AG09309 (cell line): ENCODE results near the gene SLC5A8.

Source experiments
- DNase-seq: peaks from one replicate; pipeline ENCODE4 v3.0.0-alpha.2; 2010; ENCODE audit warnings: low read depth
- H3K4me3 ChIP-seq: 2 replicates; pipeline ENCODE4 v1.5.1; 2011; ENCODE audit warnings: mild to moderate bottlenecking, low read depth, low read length, moderate library complexity; ENCODE audit not compliant: control insufficient read depth
- CTCF ChIP-seq: IDR thresholded peaks from 2 replicates; pipeline ENCODE4 v1.5.1; 2011; ENCODE audit warnings: mild to moderate bottlenecking, low read depth, low read length, inconsistent platforms; ENCODE audit not compliant: insufficient read depth, control insufficient read depth; ENCODE audit errors: missing control alignments

SLC5A8 gene, protein sequence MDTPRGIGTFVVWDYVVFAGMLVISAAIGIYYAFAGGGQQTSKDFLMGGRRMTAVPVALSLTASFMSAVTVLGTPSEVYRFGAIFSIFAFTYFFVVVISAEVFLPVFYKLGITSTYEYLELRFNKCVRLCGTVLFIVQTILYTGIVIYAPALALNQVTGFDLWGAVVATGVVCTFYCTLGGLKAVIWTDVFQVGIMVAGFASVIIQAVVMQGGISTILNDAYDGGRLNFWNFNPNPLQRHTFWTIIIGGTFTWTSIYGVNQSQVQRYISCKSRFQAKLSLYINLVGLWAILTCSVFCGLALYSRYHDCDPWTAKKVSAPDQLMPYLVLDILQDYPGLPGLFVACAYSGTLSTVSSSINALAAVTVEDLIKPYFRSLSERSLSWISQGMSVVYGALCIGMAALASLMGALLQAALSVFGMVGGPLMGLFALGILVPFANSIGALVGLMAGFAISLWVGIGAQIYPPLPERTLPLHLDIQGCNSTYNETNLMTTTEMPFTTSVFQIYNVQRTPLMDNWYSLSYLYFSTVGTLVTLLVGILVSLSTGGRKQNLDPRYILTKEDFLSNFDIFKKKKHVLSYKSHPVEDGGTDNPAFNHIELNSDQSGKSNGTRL

GRCh38 chr12:101209319-101210302 is at the start of gene SLC5A8:
Gene SLC5A8 (minus strand): TSS chr12:101210238. CDS start chr12:101209848, 390 bp downstream.
- no peak for DNase-seq
- H3K4me3 ChIP-seq: no peak within 1 kb of the TSS
- TF ChIP-seq CTCF: no peak

DNA sequence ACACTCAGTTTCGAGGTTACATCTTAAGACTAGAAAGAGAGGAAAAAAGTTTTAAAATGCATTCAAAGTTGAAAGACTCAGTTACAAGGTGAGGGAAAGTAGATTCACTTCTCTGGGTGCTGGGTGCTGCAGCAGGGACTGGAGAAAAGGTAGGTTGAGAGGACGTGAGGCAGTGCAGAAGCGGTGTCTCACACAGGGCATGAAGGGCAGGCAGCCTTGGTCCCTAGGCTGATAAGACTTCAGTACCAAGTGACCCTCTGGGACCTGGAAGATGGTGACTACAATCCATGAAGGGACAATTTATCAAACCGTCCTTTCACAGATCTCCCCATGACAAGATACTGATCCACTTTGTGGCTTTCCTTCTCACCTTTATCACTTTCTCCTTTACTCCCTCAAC is 47.3 kb upstream of the SLC5A8 start:
- no peak overlapping the region for H3K4me3 ChIP-seq
- DNase-seq: no peak
- no peak for TF ChIP-seq CTCF

- DNase-seq: no peak
- TF ChIP-seq CTCF: no peak
- no peak overlapping the region for H3K4me3 ChIP-seq
Measured at GRCh38 chr12:101256266-101256665, 46.2 kb upstream of the SLC5A8 start.

DNA sequence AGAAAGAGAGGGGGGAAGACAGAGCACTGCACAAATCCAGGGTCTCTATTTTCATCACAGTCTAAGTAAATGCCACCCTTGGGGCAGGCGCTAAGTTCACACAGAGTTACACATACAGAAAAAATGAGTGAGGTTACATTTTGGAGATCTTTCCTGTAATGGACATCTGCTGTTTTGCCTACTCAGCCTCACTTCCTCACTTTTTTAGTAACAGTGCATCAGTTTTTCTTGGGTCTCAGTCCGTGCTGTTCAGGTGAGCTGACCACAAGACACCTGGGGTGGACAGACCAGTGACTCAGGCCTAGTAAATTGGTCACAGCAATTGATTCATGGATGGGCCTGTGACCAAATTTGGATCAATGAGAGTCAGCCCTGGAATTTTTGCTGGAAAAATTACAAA is 33.6 kb upstream of the SLC5A8 start:
- TF ChIP-seq CTCF: no peak
- no peak overlapping the region for H3K4me3 ChIP-seq
- no peak for DNase-seq

- DNase-seq: no peak
- TF ChIP-seq CTCF: no peak
- no peak overlapping the region for H3K4me3 ChIP-seq
Measured at GRCh38 chr12:101243074-101243473, 33.0 kb upstream of the SLC5A8 start.

- H3K4me3 ChIP-seq: no peak overlapping the region
- DNase-seq: no peak
- TF ChIP-seq CTCF: no peak
Measured at GRCh38 chr12:101238800-101239329, 28.8 kb upstream of the SLC5A8 start.
